Rectal smooth muscle tissue (tissue), 1 donor: Measurements from ENCODE around the gene AFP.
"Not testable (repeated sequence)": the region's sequence is repeated elsewhere in the genome, so short reads cannot be mapped to it uniquely, and the experiment has no call there.

Experiments used
- H3K27ac ChIP-seq: one replicate; pipeline ENCODE4 v1.7.0; 2013; ENCODE audit warnings: low read depth, low read length, inconsistent platforms
- H3K27me3 ChIP-seq: one replicate; pipeline ENCODE4 v1.7.0; 2013; ENCODE audit warnings: low read length; ENCODE audit not compliant: control insufficient read depth, insufficient read depth
- H3K36me3 ChIP-seq: one replicate; pipeline ENCODE4 v1.7.0; 2013; ENCODE audit warnings: low read length; ENCODE audit not compliant: control insufficient read depth, insufficient read depth
- H3K4me1 ChIP-seq: one replicate; pipeline ENCODE4 v1.7.0; 2013; ENCODE audit warnings: low read length; ENCODE audit not compliant: control insufficient read depth, insufficient read depth
- H3K4me3 ChIP-seq: one replicate; pipeline ENCODE4 v1.7.0; 2013; ENCODE audit warnings: low read length
- H3K9ac ChIP-seq: one replicate; pipeline ENCODE4 v1.7.0; 2013; ENCODE audit warnings: low read length

The AFP gene

GRCh38 chr4:73435984-73436383 is at the start of gene AFP:
AFP (plus strand) TSS chr4:73436221; CDS start chr4:73436263, 42 bp downstream.
- Histone ChIP-seq H3K4me3 (no peak within 1 kb of the TSS), H3K36me3 (no peaks in the 10 kb centered on the region), H3K27ac (no peak within 1 kb of the TSS), H3K9ac (no peak within 1 kb of the TSS), H3K4me1 (no peaks in the 10 kb centered on the region), H3K27me3 (no peaks in the 10 kb centered on the region)

GRCh38 chr4:73387552-73387951 is 48.5 kb upstream of the AFP start:
- Histone ChIP-seq H3K4me1 (no peaks in the 10 kb centered on the region), H3K4me3 (no peak overlapping the region), H3K27ac (no peak overlapping the region), H3K36me3 (no peaks in the 10 kb centered on the region), H3K27me3 (no peaks in the 10 kb centered on the region), H3K9ac (no peak overlapping the region)

GRCh38 chr4:73388887-73389286 is 47.1 kb upstream of the AFP start:
- no peak overlapping the region for H3K9ac ChIP-seq

GRCh38 chr4:73389663-73390062 is 46.4 kb upstream of the AFP start:
- not testable (repeated sequence) for H3K36me3 ChIP-seq, H3K27me3 ChIP-seq, H3K27ac ChIP-seq, H3K4me1 ChIP-seq, H3K9ac ChIP-seq, H3K4me3 ChIP-seq

More at GRCh38 chr4:73388887-73389286, 47.1 kb upstream of the AFP start:
- Histone ChIP-seq H3K4me3 (no peak overlapping the region), H3K27ac (no peak overlapping the region), H3K36me3 (no peaks in the 10 kb centered on the region), H3K27me3 (no peaks in the 10 kb centered on the region), H3K4me1 (no peaks in the 10 kb centered on the region)

GRCh38 chr4:73391774-73392173 is 44.2 kb upstream of the AFP start:
- H3K4me1 ChIP-seq, result no peaks in the 10 kb centered on the region

GRCh38 chr4:73392936-73393335 is 43.1 kb upstream of the AFP start:
- Histone ChIP-seq H3K36me3 (no peaks in the 10 kb centered on the region), H3K27me3 (no peaks in the 10 kb centered on the region), H3K9ac (no peak overlapping the region), H3K4me3 (no peak overlapping the region), H3K4me1 (no peaks in the 10 kb centered on the region), H3K27ac (no peak overlapping the region)

More at GRCh38 chr4:73391774-73392173, 44.2 kb upstream of the AFP start:
- H3K27ac ChIP-seq, result no peak overlapping the region
- no peaks in the 10 kb centered on the region for H3K36me3 ChIP-seq
- no peak overlapping the region for H3K9ac ChIP-seq
- H3K27me3 ChIP-seq, result no peaks in the 10 kb centered on the region
- H3K4me3 ChIP-seq, result no peak overlapping the region

- H3K27me3 ChIP-seq, result no peaks in the 10 kb centered on the region
- H3K9ac ChIP-seq, result no peak overlapping the region
- H3K4me1 ChIP-seq, result no peaks in the 10 kb centered on the region
- no peaks in the 10 kb centered on the region for H3K36me3 ChIP-seq
- no peak overlapping the region for H3K4me3 ChIP-seq
- no peak overlapping the region for H3K27ac ChIP-seq
Observed at GRCh38 chr4:73396304-73396703, 39.7 kb upstream of the AFP start.

GRCh38 chr4:73396993-73397972 is 38.7 kb upstream of the AFP start:
- H3K27ac ChIP-seq, result no peak overlapping the region
- H3K4me3 ChIP-seq, result no peak overlapping the region
- no peaks in the 10 kb centered on the region for H3K4me1 ChIP-seq
- no peaks in the 10 kb centered on the region for H3K27me3 ChIP-seq
- H3K36me3 ChIP-seq, result no peaks in the 10 kb centered on the region
- no peak overlapping the region for H3K9ac ChIP-seq

- Histone ChIP-seq H3K36me3 (no peaks in the 10 kb centered on the region), H3K27ac (no peak overlapping the region), H3K27me3 (no peaks in the 10 kb centered on the region), H3K4me1 (no peaks in the 10 kb centered on the region), H3K4me3 (no peak overlapping the region), H3K9ac (no peak overlapping the region)
Observed at GRCh38 chr4:73401412-73401811, 34.6 kb upstream of the AFP start.

- H3K27me3 ChIP-seq, result no peaks in the 10 kb centered on the region
- H3K27ac ChIP-seq, result no peak within 1 kb of the TSS
- no peaks in the 10 kb centered on the region for H3K4me1 ChIP-seq
- H3K9ac ChIP-seq, result no peak within 1 kb of the TSS
- no peaks in the 10 kb centered on the region for H3K36me3 ChIP-seq
- no peak within 1 kb of the TSS for H3K4me3 ChIP-seq
Observed at GRCh38 chr4:73404042-73404441, 32.0 kb upstream of the AFP start, which contains the start of gene ALB. ALB (plus strand) TSS chr4:73404287; CDS start chr4:73404328, 41 bp downstream.

- Histone ChIP-seq H3K9ac (no peak overlapping the region), H3K27me3 (no peaks in the 10 kb centered on the region), H3K36me3 (no peaks in the 10 kb centered on the region), H3K27ac (no peak overlapping the region), H3K4me3 (no peak overlapping the region), H3K4me1 (no peaks in the 10 kb centered on the region)
Observed at GRCh38 chr4:73404457-73404856, 31.6 kb upstream of the AFP start.

GRCh38 chr4:73405138-73405537 is 30.9 kb upstream of the AFP start:
- no peak overlapping the region for H3K27ac ChIP-seq
- H3K27me3 ChIP-seq, result no peaks in the 10 kb centered on the region
- no peaks in the 10 kb centered on the region for H3K36me3 ChIP-seq
- H3K4me1 ChIP-seq, result no peaks in the 10 kb centered on the region
- no peak overlapping the region for H3K4me3 ChIP-seq
- H3K9ac ChIP-seq, result no peak overlapping the region

- Histone ChIP-seq H3K9ac (no peak overlapping the region), H3K4me3 (no peak overlapping the region), H3K4me1 (no peaks in the 10 kb centered on the region), H3K27ac (no peak overlapping the region), H3K27me3 (no peaks in the 10 kb centered on the region), H3K36me3 (no peaks in the 10 kb centered on the region)
Observed at GRCh38 chr4:73406548-73406875, 29.5 kb upstream of the AFP start.
